ENCODE data around the gene NEMF. TPM values are rescaled to one million over a fixed set of nuclear protein-coding genes. Genes with fewer than 3 reads are reported as not detected.
A peak's percentile ranks its signal among the peaks of the same experiment; 100 is the strongest.

NEMF gene
- total RNA-seq, 1 experiment from 2014 or later, result 57.7 TPM

- BruUV-seq (replicated peaks), result no TSS peak
- intact Hi-C loops (cut with micrococcal nuclease), result loop anchor here (2.0 to 10.0 kb wide), 4 partner anchors 139 to 669 kb away; partner anchors contain the start of genes DMAC2L, L2HGDH, MAP4K5 and SOS2
- Histone ChIP-seq H3K27ac (ENCODE audit: low read depth, low read length) (peak overlapping the region; percentile 61), H3K27me3 (ENCODE audit: insufficient read depth, low read length) (no peaks in the 10 kb centered on the region), H3K79me2 (ENCODE audit: insufficient read depth, low read length) (no peaks in the 10 kb centered on the region), H3K4me2 (ENCODE audit: low read length) (peak overlapping the region; percentile 98), H3K9me2 (ENCODE audit: insufficient read depth) (no peaks in the 10 kb centered on the region), H4K20me1 (ENCODE audit: insufficient read depth) (no peaks in the 10 kb centered on the region), H3K4me3 (replicated peaks in 1 of 2; ENCODE audit: low read depth in 1 of 2, low read length in 2 of 2) (peak overlapping the region; percentile 54 to 97), H3K4me1 (ENCODE audit: control insufficient read depth in 1 of 2, insufficient read depth in 2 of 2, low read length in 2 of 2) (peaks cover 15 to 53% of the 10 kb centered on the region in 2 experiments; a peak in 3 of 4 replicates), H2AFZ (ENCODE audit: low read depth, low read length, poor library complexity, severe bottlenecking) (no peak overlapping the region), H3K9me3 (ENCODE audit: control insufficient read depth in 1 of 2, insufficient read depth in 1 of 2, low read depth in 1 of 2, low read length in 2 of 2) (no peaks in the 10 kb centered on the region), H3K36me3 (ENCODE audit: control insufficient read depth in 1 of 2, insufficient read depth in 2 of 2, low read length in 2 of 2) (no peaks in the 10 kb centered on the region), H3K9ac (ENCODE audit: low read length) (peak overlapping the region; percentile 93)
- TF ChIP-seq SIN3A (IDR thresholded peaks at IDR 0.05; ENCODE audit: low read depth) (peak; percentile 22; the same call in 1 of the 2 replicates), CEBPB (IDR thresholded peaks at IDR 0.05; ENCODE audit: low read depth) (peak; percentile 39; the same call in 1 of the 2 replicates), POLR2AphosphoS5 (IDR thresholded peaks at IDR 0.05; ENCODE audit: low read depth, low read length) (peak; percentile 60), RAD21 (IDR thresholded peaks at IDR 0.05; ENCODE audit: low read depth) (no peak)
- POLR2A ChIA-PET, result interaction anchor here (0.7 to 1.9 kb wide), 7 partner anchors 8 to 253 kb away, joined by 3 to 8 read pairs (median 3); partner anchors contain the start of genes ARF6, DNAAF2 and VCPKMT
- CTCF ChIA-PET, result interaction anchor here (0.6 to 4.6 kb wide), 11 partner anchors 11 to 449 kb away, joined by 3 to 76 read pairs (median 5); partner anchors contain the start of genes ARF6, DMAC2L, L2HGDH and NEMF
- ATAC-seq (no peak), DNase-seq (ENCODE audit: low read depth, low spot score) (no peak)
- RAD21 ChIA-PET (ENCODE audit: low non-redundant PET in 1 of 2, low total read pairs in 2 of 2, uncharacterized antibody in 2 of 2, unreplicated experiment in 2 of 2), result no interaction called here
Measured at GRCh38 chr14:49863487-49864281, 11.1 kb upstream of the NEMF start.

GRCh38 chr14:49862089-49862673, 9.6 kb upstream of the NEMF start:
- CTCF ChIA-PET, result interaction anchor here (0.7 to 4.6 kb wide), 25 partner anchors 9 to 448 kb away, joined by 3 to 76 read pairs (median 4); partner anchors contain the start of genes NEMF and RPS29
- RAD21 ChIA-PET (ENCODE audit: low non-redundant PET in 1 of 2, low total read pairs in 2 of 2, uncharacterized antibody in 2 of 2, unreplicated experiment in 2 of 2), result interaction anchor here in 1 of 2 experiments (1.1 kb wide), 1 partner anchor 18 kb away, joined by 4 read pairs; no protein-coding TSS in a partner anchor
- Histone ChIP-seq H3K4me2 (ENCODE audit: low read length) (peak overlapping the region; percentile 98), H2AFZ (ENCODE audit: low read depth, low read length, poor library complexity, severe bottlenecking) (peak overlapping the region; percentile 100), H3K36me3 (ENCODE audit: control insufficient read depth in 1 of 2, insufficient read depth in 2 of 2, low read length in 2 of 2) (no peaks in the 10 kb centered on the region), H4K20me1 (ENCODE audit: insufficient read depth) (no peaks in the 10 kb centered on the region), H3K27ac (ENCODE audit: low read depth, low read length) (peak overlapping the region; percentile 74), H3K27me3 (ENCODE audit: insufficient read depth, low read length) (no peaks in the 10 kb centered on the region), H3K4me1 (ENCODE audit: control insufficient read depth in 1 of 2, insufficient read depth in 2 of 2, low read length in 2 of 2) (peaks cover 9 to 41% of the 10 kb centered on the region in 2 experiments; a peak in 3 of 4 replicates), H3K9ac (ENCODE audit: low read length) (peak overlapping the region; percentile 77), H3K4me3 (replicated peaks in 1 of 2; ENCODE audit: low read depth in 1 of 2, low read length in 2 of 2) (peak overlapping the region; percentile 77 to 80), H3K9me3 (ENCODE audit: control insufficient read depth in 1 of 2, insufficient read depth in 1 of 2, low read depth in 1 of 2, low read length in 2 of 2) (no peaks in the 10 kb centered on the region), H3K9me2 (ENCODE audit: insufficient read depth) (no peaks in the 10 kb centered on the region), H3K79me2 (ENCODE audit: insufficient read depth, low read length) (no peaks in the 10 kb centered on the region)
- intact Hi-C loops (cut with micrococcal nuclease), result loop anchor here (2.0 to 10.0 kb wide), 4 partner anchors 141 to 670 kb away; partner anchors contain the start of genes DMAC2L, L2HGDH, MAP4K5 and SOS2
- TF ChIP-seq EZH2phosphoT487 (IDR thresholded peaks at IDR 0.05; ENCODE audit: borderline replicate concordance) (no peak), RAD21 (IDR thresholded peaks at IDR 0.05; ENCODE audit: low read depth) (peak; percentile 64), EGR1 (IDR thresholded peaks at IDR 0.05; ENCODE audit: low read depth) (peak; percentile 13; the same call in 1 of the 2 replicates), SIN3A (IDR thresholded peaks at IDR 0.05; ENCODE audit: low read depth) (no peak), TCF7L2 (IDR thresholded peaks at IDR 0.05; ENCODE audit: borderline replicate concordance, extremely low read depth, insufficient read depth, insufficient read length) (no peak), ZFX (IDR thresholded peaks at IDR 0.05) (no peak), YY1 (IDR thresholded peaks at IDR 0.05; ENCODE audit: extremely low read depth, insufficient replicate concordance, low read depth, low read length) (peak; percentile 95), POLR2A (IDR thresholded peaks at IDR 0.05; ENCODE audit: borderline replicate concordance, extremely low read depth, insufficient read depth, insufficient read length) (no peak), JUND (IDR thresholded peaks at IDR 0.05) (0 out of 2 replicates have a peak, but pooled peaks have one; percentile 5), CBX3 (IDR thresholded peaks at IDR 0.05; ENCODE audit: low read depth) (peak; percentile 57), POLR2AphosphoS5 (IDR thresholded peaks at IDR 0.05; ENCODE audit: low read depth, low read length) (0 out of 2 replicates have a peak, but pooled peaks have one; percentile 26), SP1 (IDR thresholded peaks at IDR 0.05; ENCODE audit: low read depth) (peak; percentile 20; the same call in 1 of the 2 replicates), SRF (IDR thresholded peaks at IDR 0.05; ENCODE audit: low read depth) (no peak; the same call in 1 of the 2 replicates), CTCF (IDR thresholded peaks at IDR 0.05 in 2 of 3, conservative IDR thresholded peaks at IDR 0.05 in 1 of 3; ENCODE audit: borderline replicate concordance in 1 of 3, insufficient read depth in 1 of 3, low read depth in 2 of 3, low read length in 2 of 3) (peak; percentile 100), EZH2 (IDR thresholded peaks at IDR 0.05) (no peak)
- no TSS peak for BruUV-seq (replicated peaks)
- POLR2A ChIA-PET, result interaction anchor here (0.6 to 1.9 kb wide), 16 partner anchors 9 to 535 kb away, joined by 3 to 8 read pairs (median 3); partner anchors contain the start of genes ARF6, CDKL1, DNAAF2 and MGAT2
- ATAC-seq, result peak; percentile 63
- DNase-seq (ENCODE audit: low read depth, low spot score), result peak; percentile 82
